HG03064 (cell line): ENCODE data around the gene COL4A1.

Experiments used
- ATAC-seq: cut with Tn5 transposase; IDR thresholded peaks from one replicate; pipeline ENCODE4 v1.9.1; 2021; ENCODE audit warnings: low read depth; ENCODE audit not compliant: unreplicated experiment

COL4A1 gene

GRCh38 chr13:110306960-110307766 lies at the start of gene COL4A1, which contains the start of gene COL4A2:
COL4A1 (minus strand) TSS chr13:110307157; CDS start chr13:110307027, 130 bp downstream.
COL4A2 (plus strand) TSS chr13:110307284; CDS start chr13:110307904, 620 bp downstream.
- ATAC-seq: no peak

GRCh38 chr13:110356362-110356761 lies 49.4 kb upstream of the COL4A1 start:
- ATAC-seq: no peak

GRCh38 chr13:110354715-110355473 lies 47.9 kb upstream of the COL4A1 start:
- no peak for ATAC-seq

- ATAC-seq: no peak
These were observed 47.2 kb upstream of the COL4A1 start for GRCh38 chr13:110354123-110354627.

- no peak for ATAC-seq
These were observed 46.5 kb upstream of the COL4A1 start for GRCh38 chr13:110353339-110353977.

GRCh38 chr13:110352735-110353134 lies 45.8 kb upstream of the COL4A1 start:
- no peak for ATAC-seq

- no peak for ATAC-seq
These were observed 44.9 kb upstream of the COL4A1 start for GRCh38 chr13:110351636-110352420.

- no peak for ATAC-seq
These were observed 43.6 kb upstream of the COL4A1 start for GRCh38 chr13:110350509-110350908.

GRCh38 chr13:110350049-110350448 lies 43.1 kb upstream of the COL4A1 start:
- ATAC-seq: no peak

GRCh38 chr13:110349239-110349638 lies 42.3 kb upstream of the COL4A1 start:
- no peak for ATAC-seq

GRCh38 chr13:110348309-110349105 lies 41.5 kb upstream of the COL4A1 start:
- ATAC-seq: no peak

- ATAC-seq: no peak
These were observed 40.8 kb upstream of the COL4A1 start for GRCh38 chr13:110347535-110348308.

GRCh38 chr13:110347088-110347487 lies 40.1 kb upstream of the COL4A1 start:
- no peak for ATAC-seq

GRCh38 chr13:110346661-110347067 lies 39.7 kb upstream of the COL4A1 start:
- ATAC-seq: no peak

- no peak for ATAC-seq
These were observed 38.7 kb upstream of the COL4A1 start for GRCh38 chr13:110345701-110346100.

GRCh38 chr13:110345266-110345665 lies 38.3 kb upstream of the COL4A1 start:
- no peak for ATAC-seq

GRCh38 chr13:110344320-110344719 lies 37.4 kb upstream of the COL4A1 start:
- ATAC-seq: no peak

- ATAC-seq: no peak
These were observed 36.4 kb upstream of the COL4A1 start for GRCh38 chr13:110343241-110343865.
